HepG2 (cell line): ENCODE data around the gene AP3D1. TPM values are rescaled to one million over a fixed set of nuclear protein-coding genes. Genes with fewer than 3 reads are reported as not detected.
A peak's percentile ranks its signal among the peaks of the same experiment; 100 is the strongest.

ENCODE experiments used
- ATAC-seq: fragments of 200-7000 bp; cut with Tn5 transposase; 3 replicates; pipeline ENCODE4 v1.9.1; 2020; ENCODE audit warnings: mild to moderate bottlenecking, moderate library complexity
- BruUV-seq: library from RNA; stranded (reverse); fragments of 400-500 nt; replicated peaks from 2 replicates; lab custom pipeline; 2021; lab: Mats Ljungman, UMichigan
- CTCF ChIA-PET: fragments of 300-600 bp; formaldehyde crosslinking; extraction: SDS; loops from one replicate; lab custom pipeline; 2021; ENCODE audit warnings: low total read pairs, inconsistent platforms, low intra/inter-chr PET ratio; lab: Yijun Ruan, JAX
- POLR2A ChIA-PET: fragments of 350-600 bp; sonication (Branson Sonifier 250); formaldehyde crosslinking; loops from one replicate; lab custom pipeline; 2020; ENCODE audit warnings: antibody characterized with exemption, inconsistent platforms; lab: Yijun Ruan, JAX
- DNase-seq: peaks from one replicate; pipeline ENCODE4 v3.0.0-alpha.2; 2015; ENCODE audit warnings: low spot score
- FAIRE-seq: peaks from 3 replicates; lab custom pipeline; 2011; peaks lifted over from hg19 to GRCh38; lab: Jason Lieb, UNC
- H2AFZ ChIP-seq: one replicate; pipeline ENCODE4 v1.6.1; 2011; ENCODE audit warnings: low read length, inconsistent platforms
- H3K27ac ChIP-seq: fragments of 300-600 bp; 3 replicates; pipeline ENCODE4 v1.8.0; 2011; ENCODE audit warnings: mixed run types, mild to moderate bottlenecking, mixed read lengths, low read length, inconsistent platforms; ENCODE audit not compliant: insufficient read depth; ENCODE audit errors: extremely low read length
- H3K27me3 ChIP-seq, 2 experiments: fragments of 200-600 bp in 1 of 2; 2 replicates in 1 of 2; 3 replicates in 1 of 2; pipeline versions ENCODE4 v1.6.0 to v1.8.0; 2011; ENCODE audit warnings: low read length in 2 of 2, mild to moderate bottlenecking in 2 of 2, moderate library complexity in 2 of 2, inconsistent platforms in 1 of 2; ENCODE audit not compliant: insufficient read depth in 2 of 2, control insufficient read depth in 1 of 2
- H3K36me3 ChIP-seq, 2 experiments: fragments of 200-600 bp in 1 of 2; replicated peaks in 1 of 2; 2 replicates in 1 of 2; 3 replicates in 1 of 2; pipeline versions ENCODE4 v1.5.1 to v1.8.0; 2011; ENCODE audit warnings: low read length in 2 of 2, inconsistent platforms in 1 of 2; ENCODE audit not compliant: insufficient read depth in 2 of 2, control insufficient read depth in 1 of 2
- H3K4me1 ChIP-seq: 2 replicates; pipeline ENCODE4 v1.5.1; 2012; ENCODE audit warnings: low read length, inconsistent platforms; ENCODE audit not compliant: insufficient read depth
- H3K4me2 ChIP-seq: 2 replicates; pipeline ENCODE4 v1.6.0; 2011; ENCODE audit warnings: low read depth, low read length, inconsistent platforms
- H3K4me3 ChIP-seq, 3 experiments: fragments of 200-600 bp in 1 of 3; sonication (generic), shearing (Covaris generic) in 1 of 3; replicated peaks in 1 of 3; 2 replicates each; pipeline ENCODE4 v1.5.1; 2011 to 2016; ENCODE audit warnings: low read length in 3 of 3, inconsistent platforms in 2 of 3, low read depth in 2 of 3, mild to moderate bottlenecking in 2 of 3, control low read depth in 1 of 3, mixed read lengths in 1 of 3; ENCODE audit not compliant: insufficient read depth in 1 of 3
- H3K79me2 ChIP-seq: one replicate; pipeline ENCODE4 v1.6.1; 2011; ENCODE audit warnings: low read length, inconsistent platforms; ENCODE audit not compliant: insufficient read depth
- H3K9ac ChIP-seq: 2 replicates; pipeline ENCODE4 v1.6.0; 2011; ENCODE audit warnings: mild to moderate bottlenecking, low read depth, low read length, inconsistent platforms; ENCODE audit not compliant: insufficient read depth
- H3K9me3 ChIP-seq: 2 replicates; pipeline ENCODE4 v1.5.1; 2012; ENCODE audit warnings: mild to moderate bottlenecking, low read length
- H4K20me1 ChIP-seq: 2 replicates; pipeline ENCODE4 v1.6.0; 2011; ENCODE audit warnings: inconsistent platforms, mild to moderate bottlenecking, low read length, moderate library complexity; ENCODE audit not compliant: insufficient read depth
- ETS1 ChIP-seq: sonication (generic); formaldehyde crosslinking; IDR thresholded peaks from 2 replicates; pipeline ENCODE4 v1.4.0; 2020; ENCODE audit warnings: missing genetic modification reagents
- ETV5 ChIP-seq: IDR thresholded peaks from 2 replicates; pipeline ENCODE4 v1.6.1; 2018; ENCODE audit warnings: missing biosample characterization, missing genetic modification reagents, inconsistent platforms, borderline replicate concordance
- NR2F2 ChIP-seq: IDR thresholded peaks from 2 replicates; pipeline ENCODE4 v1.6.1; 2012; ENCODE audit warnings: low read depth, inconsistent platforms, borderline replicate concordance
- POGZ ChIP-seq: sonication (generic); formaldehyde crosslinking; IDR thresholded peaks from 2 replicates; pipeline ENCODE4 v1.4.0; 2020; ENCODE audit warnings: mild to moderate bottlenecking, missing genetic modification reagents
- RXRB ChIP-seq: IDR thresholded peaks from 2 replicates; pipeline ENCODE4 v1.6.1; 2016; ENCODE audit warnings: borderline replicate concordance, missing genetic modification reagents, missing compliant biosample characterization
- SAP130 ChIP-seq: IDR thresholded peaks from 2 replicates; pipeline ENCODE4 v1.6.1; 2016; ENCODE audit warnings: low read depth
- SMAD1 ChIP-seq: sonication (generic); formaldehyde crosslinking; IDR thresholded peaks from 2 replicates; pipeline ENCODE4 v1.4.0; 2020; ENCODE audit warnings: missing genetic modification reagents, low read depth, mild to moderate bottlenecking, borderline replicate concordance
- SP4 ChIP-seq: sonication (generic); formaldehyde crosslinking; IDR thresholded peaks from 2 replicates; pipeline ENCODE4 v1.8.1; 2023; ENCODE audit warnings: mild to moderate bottlenecking, missing genetic modification reagents
- ZBTB21 ChIP-seq: sonication (generic); formaldehyde crosslinking; IDR thresholded peaks from 2 replicates; pipeline ENCODE4 v1.4.0; 2020; ENCODE audit warnings: missing genetic modification reagents
- ZBTB33 ChIP-seq: sonication (generic); formaldehyde crosslinking; IDR thresholded peaks from 2 replicates; pipeline ENCODE4 v1.4.0; 2020; ENCODE audit warnings: missing genetic modification reagents
- ZBTB38 ChIP-seq: sonication (generic); formaldehyde crosslinking; IDR thresholded peaks from 2 replicates; pipeline ENCODE4 v1.5.1; 2020; ENCODE audit warnings: mild to moderate bottlenecking, missing genetic modification reagents
- ZFX ChIP-seq: sonication (generic); formaldehyde crosslinking; IDR thresholded peaks from 2 replicates; pipeline ENCODE4 v1.4.0; 2020; ENCODE audit warnings: mild to moderate bottlenecking, low read depth, missing genetic modification reagents, moderate library complexity
- ZNF263 ChIP-seq: sonication (generic); formaldehyde crosslinking; IDR thresholded peaks from 2 replicates; pipeline ENCODE4 v1.4.0; 2020; ENCODE audit warnings: missing genetic modification reagents
- ZNF292 ChIP-seq: sonication (generic); formaldehyde crosslinking; IDR thresholded peaks from 2 replicates; pipeline ENCODE4 v1.8.1; 2022; ENCODE audit warnings: mild to moderate bottlenecking, low read depth, missing genetic modification reagents, borderline replicate concordance
- ZNF317 ChIP-seq: sonication (generic); formaldehyde crosslinking; IDR thresholded peaks from 2 replicates; pipeline ENCODE4 v1.5.0; 2020; ENCODE audit warnings: mild to moderate bottlenecking, missing genetic modification reagents
- ZNF333 ChIP-seq: sonication (generic); formaldehyde crosslinking; IDR thresholded peaks from 2 replicates; pipeline ENCODE4 v1.4.0; 2020; ENCODE audit warnings: mild to moderate bottlenecking, missing genetic modification reagents, borderline replicate concordance
- ZNF501 ChIP-seq: sonication (generic); formaldehyde crosslinking; IDR thresholded peaks from 2 replicates; pipeline ENCODE4 v1.5.1; 2020; ENCODE audit warnings: mild to moderate bottlenecking, moderate library complexity, missing genetic modification reagents
- ZNF543 ChIP-seq: sonication (generic); formaldehyde crosslinking; IDR thresholded peaks from 2 replicates; pipeline ENCODE4 v1.4.0; 2020; ENCODE audit warnings: mild to moderate bottlenecking, missing genetic modification reagents
- ZSCAN21 ChIP-seq: sonication (generic); formaldehyde crosslinking; IDR thresholded peaks from 2 replicates; pipeline ENCODE4 v1.8.0; 2022; ENCODE audit warnings: mild to moderate bottlenecking, missing genetic modification reagents, moderate library complexity, borderline replicate concordance
- ZZZ3 ChIP-seq: sonication (generic); formaldehyde crosslinking; IDR thresholded peaks from 2 replicates; pipeline ENCODE4 v1.4.0; 2020; ENCODE audit warnings: missing genetic modification reagents, mild to moderate bottlenecking, borderline replicate concordance
- WGBS: methylation state at CpG from one replicate; pipeline ENCODE4 v1.1.6; 2017; ENCODE audit warnings: low lambda C conversion rate; 5-methylcytosine and 5-hydroxymethylcytosine counted together
- in situ Hi-C: cut with HindIII; loops from 2 replicates; pipeline ENCODE4 v1.10.0; 2017; ENCODE audit warnings: low pct_unique_long_range_greater_than_20kb; ENCODE audit not compliant: extremely low pct_ligation_motif_present
- intact Hi-C: fragments of 100-400 bp; cut with micrococcal nuclease; formaldehyde crosslinking; loops from one replicate; pipeline ENCODE4 v1.10.0; 2022; ENCODE audit not compliant: unreplicated experiment
- polyA plus RNA-seq, 8 experiments: library from polyadenylated mRNA; depleted of rRNA in 3 of 8; stranded (reverse) in 7 of 8; unstranded in 1 of 8; fragments of >200 nt; fragmentation: Illumina TruSeq in 4 of 8; extraction: Trizol in 4 of 8; gene quantifications; 2 replicates each; pipeline versions ENCODE4 v1.2.1 to v1.2.3, GENCODE V29; 2011 to 2016; ENCODE audit warnings: low read depth in 4 of 8, missing spikeins in 1 of 8, mixed read lengths in 1 of 8; ENCODE audit not compliant: insufficient read depth in 1 of 8
- total RNA-seq, 5 experiments: library from RNA; depleted of rRNA; stranded (reverse); fragments of >200 nt; fragmentation: Illumina TruSeq; extraction: Trizol; gene quantifications; 2 replicates each; pipeline ENCODE4 v1.2.3, GENCODE V29; 2016; ENCODE audit warnings: low read depth in 1 of 5

AP3D1 gene
- total and polyA plus RNA-seq, 2 of the 13 experiments (the other 11 are each of a cell fraction or from before 2014, with no cell fraction given), result 68.0 to 82.6 TPM

- intact Hi-C loops (no loop called here), in situ Hi-C loops (no loop called here)
- no TSS peak for BruUV-seq
- Histone ChIP-seq H3K9me3 (no peaks in the 10 kb centered on the region), H3K27ac (peak overlapping the region; percentile 11), H3K4me3 (no peak overlapping the region), H3K4me1 (peaks cover 61% of the 10 kb centered on the region), H4K20me1 (no peaks in the 10 kb centered on the region), H3K9ac (no peak overlapping the region), H3K79me2 (peaks cover under 1% of the 10 kb centered on the region), H3K27me3 (no peaks in the 10 kb centered on the region), H3K4me2 (0 out of 2 replicates have a peak overlapping the region, but pooled peaks have one; percentile 2), H3K36me3 (no peaks in the 10 kb centered on the region; a peak in 1 of 5 replicates), H2AFZ (no peak overlapping the region)
- ChIA-PET POLR2A (no interaction called here), CTCF (no interaction called here)
- FAIRE-seq (no peak), ATAC-seq (no peak), DNase-seq (no peak)
- 88% methylated on average over 9 of the region's 16 CpGs for WGBS
- TF ChIP-seq ZNF333 (CRISPR knock-in tag), result 0 out of 2 replicates have a peak, but pooled peaks have one; percentile 28
- TF ChIP-seq ZNF263 (CRISPR knock-in tag), result peak; percentile 81
- 0 out of 2 replicates have a peak, but pooled peaks have one; percentile 22 for TF ChIP-seq ZNF317 (CRISPR knock-in tag)
- peak; percentile 44; the same call in 1 of the 2 replicates for TF ChIP-seq ETV5 (CRISPR knock-in tag)
- peak; percentile 25; the same call in 1 of the 2 replicates for TF ChIP-seq ZNF292 (CRISPR knock-in tag)
- TF ChIP-seq ZFX, result peak; percentile 59
- no peak for TF ChIP-seq ZZZ3 (CRISPR knock-in tag)
- 0 out of 2 replicates have a peak, but pooled peaks have one; percentile 23 for TF ChIP-seq SP4 (CRISPR knock-in tag)
- TF ChIP-seq ZBTB38 (CRISPR knock-in tag), result peak; percentile 100
- TF ChIP-seq ZBTB21 (CRISPR knock-in tag), result no peak
- TF ChIP-seq ZNF501 (CRISPR knock-in tag), result peak; percentile 21; the same call in 1 of the 2 replicates
- TF ChIP-seq POGZ, result 0 out of 2 replicates have a peak, but pooled peaks have one; percentile 25
- peak; percentile 43; the same call in 1 of the 2 replicates for TF ChIP-seq SAP130 (CRISPR knock-in tag)
- no peak for TF ChIP-seq ZSCAN21 (CRISPR knock-in tag)
- TF ChIP-seq ZBTB33 (CRISPR knock-in tag), result peak; percentile 85
- TF ChIP-seq RXRB, result 0 out of 2 replicates have a peak, but pooled peaks have one; percentile 22
- no peak for TF ChIP-seq ZNF543 (CRISPR knock-in tag)
- no peak for TF ChIP-seq NR2F2
- no peak for TF ChIP-seq ETS1 (CRISPR knock-in tag)
- no peak for TF ChIP-seq SMAD1 (CRISPR knock-in tag)
Observed at GRCh38 chr19:2089001-2089711, 62.2 kb downstream of the AP3D1 start.
